GM21360 (cell line): ENCODE results near the gene DHFR2.

Source experiments
- ATAC-seq: cut with Tn5 transposase; IDR thresholded peaks from one replicate; pipeline ENCODE4 v1.9.1; 2021; ENCODE audit warnings: mild to moderate bottlenecking, moderate library complexity; ENCODE audit not compliant: unreplicated experiment

The DHFR2 gene

GRCh38 chr3:94008253-94008652, 54.5 kb downstream of the DHFR2 start:
- ATAC-seq = no peak
